ENCODE measurements around the gene FHIT. TPM values are rescaled to one million over a fixed set of nuclear protein-coding genes. Genes with fewer than 3 reads are reported as not detected.

The FHIT gene
- total RNA-seq, 1 donor from 2014 or later: 22.6 TPM

- no peak for DNase-seq (ENCODE audit: low spot score)
- Mint-ChIP-seq H3K36me3 (ENCODE audit: low read depth) (no peaks in the 10 kb centered on the region), H3K9me3 (peaks cover 9% of the 10 kb centered on the region), H3K4me1 (ENCODE audit: low read depth) (no peaks in the 10 kb centered on the region), H3K27me3 (ENCODE audit: insufficient read depth) (no peaks in the 10 kb centered on the region), H3K4me3 (no peak overlapping the region), H3K27ac (no peak overlapping the region)
- intact Hi-C loops (cut with micrococcal nuclease): no loop called here
Observed at GRCh38 chr3:60136601-60137000, 1114.7 kb downstream of the FHIT start.

- H3K36me3 Mint-ChIP-seq (ENCODE audit: low read depth): no peaks in the 10 kb centered on the region
- H3K4me3 Mint-ChIP-seq: no peak overlapping the region
- no peak overlapping the region for H3K27ac Mint-ChIP-seq
- no peaks in the 10 kb centered on the region for H3K27me3 Mint-ChIP-seq (ENCODE audit: insufficient read depth)
- intact Hi-C loops (cut with micrococcal nuclease): no loop called here
- peaks cover 9% of the 10 kb centered on the region for H3K9me3 Mint-ChIP-seq
- H3K4me1 Mint-ChIP-seq (ENCODE audit: low read depth): no peaks in the 10 kb centered on the region
- no peak for DNase-seq (ENCODE audit: low spot score)
Observed at GRCh38 chr3:60135474-60135873, 1115.8 kb downstream of the FHIT start.

- no peak overlapping the region for H3K4me3 Mint-ChIP-seq
- H3K4me1 Mint-ChIP-seq (ENCODE audit: low read depth): no peaks in the 10 kb centered on the region
- H3K27ac Mint-ChIP-seq: no peak overlapping the region
- DNase-seq (ENCODE audit: low spot score): no peak
- peaks cover 18% of the 10 kb centered on the region for H3K9me3 Mint-ChIP-seq
- H3K27me3 Mint-ChIP-seq (ENCODE audit: insufficient read depth): no peaks in the 10 kb centered on the region
- no peaks in the 10 kb centered on the region for H3K36me3 Mint-ChIP-seq (ENCODE audit: low read depth)
- intact Hi-C loops (cut with micrococcal nuclease): no loop called here
Observed at GRCh38 chr3:60133269-60134162, 1117.7 kb downstream of the FHIT start.

GRCh38 chr3:60131618-60132017 is 1119.6 kb downstream of the FHIT start:
- Mint-ChIP-seq H3K27ac (no peak overlapping the region), H3K4me1 (ENCODE audit: low read depth) (no peaks in the 10 kb centered on the region), H3K4me3 (no peak overlapping the region), H3K36me3 (ENCODE audit: low read depth) (peaks cover 4% of the 10 kb centered on the region), H3K27me3 (ENCODE audit: insufficient read depth) (no peaks in the 10 kb centered on the region), H3K9me3 (peaks cover 29% of the 10 kb centered on the region)
- DNase-seq (ENCODE audit: low spot score): no peak
- intact Hi-C loops (cut with micrococcal nuclease): no loop called here

- no peak for DNase-seq (ENCODE audit: low spot score)
- Mint-ChIP-seq H3K4me1 (ENCODE audit: low read depth) (no peaks in the 10 kb centered on the region), H3K4me3 (no peak overlapping the region), H3K27me3 (ENCODE audit: insufficient read depth) (peaks cover 3% of the 10 kb centered on the region), H3K36me3 (ENCODE audit: low read depth) (peaks cover 4% of the 10 kb centered on the region), H3K9me3 (peaks cover 24% of the 10 kb centered on the region), H3K27ac (no peak overlapping the region)
- intact Hi-C loops (cut with micrococcal nuclease): no loop called here
Observed at GRCh38 chr3:60126511-60127304, 1124.5 kb downstream of the FHIT start.

GRCh38 chr3:60125686-60126085 is 1125.6 kb downstream of the FHIT start:
- DNase-seq (ENCODE audit: low spot score): no peak
- Mint-ChIP-seq H3K27ac (no peak overlapping the region), H3K4me3 (no peak overlapping the region), H3K36me3 (ENCODE audit: low read depth) (peaks cover 4% of the 10 kb centered on the region), H3K4me1 (ENCODE audit: low read depth) (no peaks in the 10 kb centered on the region), H3K9me3 (peaks cover 24% of the 10 kb centered on the region), H3K27me3 (ENCODE audit: insufficient read depth) (peaks cover 3% of the 10 kb centered on the region)
- intact Hi-C loops (cut with micrococcal nuclease): no loop called here

- peaks cover 3% of the 10 kb centered on the region for H3K36me3 Mint-ChIP-seq (ENCODE audit: low read depth)
- H3K27me3 Mint-ChIP-seq (ENCODE audit: insufficient read depth): peaks cover 3% of the 10 kb centered on the region
- intact Hi-C loops (cut with micrococcal nuclease): no loop called here
- H3K4me1 Mint-ChIP-seq (ENCODE audit: low read depth): no peaks in the 10 kb centered on the region
- H3K27ac Mint-ChIP-seq: no peak overlapping the region
- no peak for DNase-seq (ENCODE audit: low spot score)
- H3K4me3 Mint-ChIP-seq: no peak overlapping the region
- H3K9me3 Mint-ChIP-seq: no peaks in the 10 kb centered on the region
Observed at GRCh38 chr3:60120245-60120644, 1131.0 kb downstream of the FHIT start.

GRCh38 chr3:60114191-60114590 is 1137.1 kb downstream of the FHIT start:
- intact Hi-C loops (cut with micrococcal nuclease): no loop called here
- Mint-ChIP-seq H3K4me3 (no peak overlapping the region), H3K27me3 (ENCODE audit: insufficient read depth) (no peaks in the 10 kb centered on the region), H3K4me1 (ENCODE audit: low read depth) (no peaks in the 10 kb centered on the region), H3K27ac (no peak overlapping the region), H3K36me3 (ENCODE audit: low read depth) (peaks cover 3% of the 10 kb centered on the region), H3K9me3 (peaks cover 5% of the 10 kb centered on the region)
- no peak for DNase-seq (ENCODE audit: low spot score)

- peaks cover 21% of the 10 kb centered on the region for H3K4me1 Mint-ChIP-seq (ENCODE audit: low read depth)
- H3K36me3 Mint-ChIP-seq (ENCODE audit: low read depth): no peaks in the 10 kb centered on the region
- H3K27ac Mint-ChIP-seq: no peak overlapping the region
- H3K4me3 Mint-ChIP-seq: no peak overlapping the region
- no peaks in the 10 kb centered on the region for H3K27me3 Mint-ChIP-seq (ENCODE audit: insufficient read depth)
- intact Hi-C loops (cut with micrococcal nuclease): no loop called here
- peaks cover 5% of the 10 kb centered on the region for H3K9me3 Mint-ChIP-seq
- DNase-seq (ENCODE audit: low spot score): no peak
Observed at GRCh38 chr3:60107275-60107674, 1144.0 kb downstream of the FHIT start.

GRCh38 chr3:60102154-60102553 is 1149.1 kb downstream of the FHIT start:
- Mint-ChIP-seq H3K4me1 (ENCODE audit: low read depth) (peaks cover 24% of the 10 kb centered on the region), H3K9me3 (no peaks in the 10 kb centered on the region), H3K36me3 (ENCODE audit: low read depth) (peaks cover 7% of the 10 kb centered on the region), H3K27ac (no peak overlapping the region), H3K4me3 (no peak overlapping the region), H3K27me3 (ENCODE audit: insufficient read depth) (no peaks in the 10 kb centered on the region)
- intact Hi-C loops (cut with micrococcal nuclease): no loop called here
- DNase-seq (ENCODE audit: low spot score): no peak

GRCh38 chr3:60101621-60102020 is 1149.6 kb downstream of the FHIT start:
- peaks cover 24% of the 10 kb centered on the region for H3K4me1 Mint-ChIP-seq (ENCODE audit: low read depth)
- no peaks in the 10 kb centered on the region for H3K27me3 Mint-ChIP-seq (ENCODE audit: insufficient read depth)
- intact Hi-C loops (cut with micrococcal nuclease): no loop called here
- H3K4me3 Mint-ChIP-seq: no peak overlapping the region
- H3K27ac Mint-ChIP-seq: no peak overlapping the region
- H3K9me3 Mint-ChIP-seq: no peaks in the 10 kb centered on the region
- DNase-seq (ENCODE audit: low spot score): no peak
- H3K36me3 Mint-ChIP-seq (ENCODE audit: low read depth): peaks cover 7% of the 10 kb centered on the region

GRCh38 chr3:60096403-60096802 is 1154.8 kb downstream of the FHIT start:
- intact Hi-C loops (cut with micrococcal nuclease): no loop called here
- H3K36me3 Mint-ChIP-seq (ENCODE audit: low read depth): peaks cover 7% of the 10 kb centered on the region
- DNase-seq (ENCODE audit: low spot score): no peak
- no peaks in the 10 kb centered on the region for H3K27me3 Mint-ChIP-seq (ENCODE audit: insufficient read depth)
- no peak overlapping the region for H3K27ac Mint-ChIP-seq
- H3K4me1 Mint-ChIP-seq (ENCODE audit: low read depth): no peaks in the 10 kb centered on the region
- no peaks in the 10 kb centered on the region for H3K9me3 Mint-ChIP-seq
- no peak overlapping the region for H3K4me3 Mint-ChIP-seq

GRCh38 chr3:60095930-60096329 is 1155.3 kb downstream of the FHIT start:
- H3K36me3 Mint-ChIP-seq (ENCODE audit: low read depth): peaks cover 9% of the 10 kb centered on the region
- intact Hi-C loops (cut with micrococcal nuclease): no loop called here
- no peaks in the 10 kb centered on the region for H3K27me3 Mint-ChIP-seq (ENCODE audit: insufficient read depth)
- no peak overlapping the region for H3K4me3 Mint-ChIP-seq
- H3K27ac Mint-ChIP-seq: no peak overlapping the region
- H3K4me1 Mint-ChIP-seq (ENCODE audit: low read depth): peaks cover 3% of the 10 kb centered on the region
- H3K9me3 Mint-ChIP-seq: no peaks in the 10 kb centered on the region
- no peak for DNase-seq (ENCODE audit: low spot score)
